Progenitor cell of endocrine pancreas (in vitro differentiated cells): ENCODE results near the gene CCDC149. TPM values are rescaled to one million over a fixed set of nuclear protein-coding genes. Genes with fewer than 3 reads are reported as not detected.

ENCODE experiments used
- DNase-seq: peaks from one replicate; pipeline ENCODE4 v3.0.0; 2021; ENCODE audit warnings: low spot score; ENCODE audit not compliant: unreplicated experiment
- H3K27ac Mint-ChIP-seq: 2 replicates; pipeline ENCODE4 v1.8.0; 2021; ENCODE audit warnings: mild to moderate bottlenecking, moderate library complexity, mixed read lengths
- H3K27me3 Mint-ChIP-seq: 2 replicates; pipeline ENCODE4 v1.8.0; 2021; ENCODE audit warnings: mixed read lengths
- H3K36me3 Mint-ChIP-seq: 2 replicates; pipeline ENCODE4 v1.8.0; 2022; ENCODE audit warnings: mixed read lengths; ENCODE audit not compliant: insufficient read depth
- H3K4me1 Mint-ChIP-seq: 2 replicates; pipeline ENCODE4 v1.8.0; 2021; ENCODE audit warnings: low read depth, mixed read lengths
- H3K4me3 Mint-ChIP-seq: 2 replicates; pipeline ENCODE4 v1.8.0; 2021; ENCODE audit warnings: low read depth, mild to moderate bottlenecking, moderate library complexity, mixed read lengths
- H3K9me3 Mint-ChIP-seq: 2 replicates; pipeline ENCODE4 v1.8.0; 2021; ENCODE audit warnings: low read depth, mixed read lengths
- CTCF ChIP-seq: fragments of 200-600 bp; sonication (generic); IDR thresholded peaks from one replicate; pipeline ENCODE4 v1.5.0; 2021; ENCODE audit warnings: antibody characterized with exemption, mild to moderate bottlenecking; ENCODE audit not compliant: unreplicated experiment
- total RNA-seq: library from RNA; stranded (reverse); gene quantifications from 2 replicates; pipeline ENCODE4 v1.2.1, GENCODE V29; 2021

The CCDC149 gene
- total RNA-seq, 1 donor from 2014 or later, result 13.2 TPM

GRCh38 chr4:24808955-24809354 lies 103.9 kb downstream of the CCDC149 start:
- no peak overlapping the region for H3K4me3 Mint-ChIP-seq
- no peak overlapping the region for H3K27ac Mint-ChIP-seq
- H3K9me3 Mint-ChIP-seq, result peaks cover 8% of the 10 kb centered on the region
- no peak for DNase-seq
- H3K36me3 Mint-ChIP-seq, result peaks cover 16% of the 10 kb centered on the region
- peaks cover 3% of the 10 kb centered on the region for H3K27me3 Mint-ChIP-seq
- H3K4me1 Mint-ChIP-seq, result peaks cover 11% of the 10 kb centered on the region
- no peak for TF ChIP-seq CTCF

GRCh38 chr4:24808261-24808660 lies 104.6 kb downstream of the CCDC149 start:
- Mint-ChIP-seq H3K27ac (no peak overlapping the region), H3K9me3 (peaks cover 8% of the 10 kb centered on the region), H3K4me1 (peaks cover 14% of the 10 kb centered on the region), H3K4me3 (no peak overlapping the region), H3K36me3 (peaks cover 16% of the 10 kb centered on the region), H3K27me3 (peaks cover 4% of the 10 kb centered on the region)
- no peak for DNase-seq
- no peak for TF ChIP-seq CTCF

- no peak overlapping the region for H3K27ac Mint-ChIP-seq
- no peak for DNase-seq
Measured at GRCh38 chr4:24807611-24808010, 105.2 kb downstream of the CCDC149 start.

GRCh38 chr4:24806206-24806990 lies 106.4 kb downstream of the CCDC149 start:
- no peak for DNase-seq
- no peak overlapping the region for H3K4me3 Mint-ChIP-seq
- peaks cover 11% of the 10 kb centered on the region for H3K36me3 Mint-ChIP-seq
- H3K27ac Mint-ChIP-seq, result no peak overlapping the region
- peaks cover 21% of the 10 kb centered on the region for H3K27me3 Mint-ChIP-seq
- no peaks in the 10 kb centered on the region for H3K9me3 Mint-ChIP-seq
- H3K4me1 Mint-ChIP-seq, result peaks cover 16% of the 10 kb centered on the region
- no peak for TF ChIP-seq CTCF

More at GRCh38 chr4:24807611-24808010, 105.2 kb downstream of the CCDC149 start:
- TF ChIP-seq CTCF, result no peak
- Mint-ChIP-seq H3K27me3 (peaks cover 9% of the 10 kb centered on the region), H3K4me3 (no peak overlapping the region), H3K9me3 (peaks cover 8% of the 10 kb centered on the region), H3K36me3 (peaks cover 16% of the 10 kb centered on the region), H3K4me1 (peaks cover 16% of the 10 kb centered on the region)

- TF ChIP-seq CTCF, result no peak
- H3K27ac Mint-ChIP-seq, result no peak overlapping the region
- DNase-seq, result no peak
- peaks cover 19% of the 10 kb centered on the region for H3K4me1 Mint-ChIP-seq
- no peak overlapping the region for H3K4me3 Mint-ChIP-seq
- H3K27me3 Mint-ChIP-seq, result peaks cover 30% of the 10 kb centered on the region
- H3K9me3 Mint-ChIP-seq, result no peaks in the 10 kb centered on the region
- peaks cover 10% of the 10 kb centered on the region for H3K36me3 Mint-ChIP-seq
Measured at GRCh38 chr4:24805566-24805965, 107.3 kb downstream of the CCDC149 start.
